ENCODE measurements around the gene RAB31. TPM values are rescaled to one million over a fixed set of nuclear protein-coding genes. Genes with fewer than 3 reads are reported as not detected.

RAB31 gene
- polyA plus RNA-seq, 1 donor (not counting 4 experiments of a cell fraction or from before 2014, with no cell fraction given), result 47.0 TPM

- Histone ChIP-seq H3K4me1 (ENCODE audit: control insufficient read depth, extremely low read depth, insufficient read depth, low read length) (peaks cover 47% of the 10 kb centered on the region), H3K9me1 (ENCODE audit: control insufficient read depth, extremely low read depth, insufficient read depth, low read length) (no peaks in the 10 kb centered on the region), H3K9ac (ENCODE audit: control insufficient read depth, extremely low read depth, insufficient read depth, low read length) (no peak overlapping the region), H3K79me2 (ENCODE audit: control insufficient read depth, insufficient read depth, low read length) (peaks cover 6% of the 10 kb centered on the region), H3K4me3 (ENCODE audit: control insufficient read depth in 2 of 3, extremely low read depth in 1 of 3, insufficient read depth in 2 of 3, low read depth in 1 of 3, low read length in 3 of 3) (no peak overlapping the region), H2AFZ (ENCODE audit: control insufficient read depth, low read length) (no peak overlapping the region), H3K36me3 (ENCODE audit: control insufficient read depth in 2 of 2, extremely low read depth in 1 of 2, insufficient read depth in 2 of 2, low read length in 2 of 2) (no peaks in the 10 kb centered on the region), H3K27ac (ENCODE audit: control insufficient read depth, insufficient read depth, low read length) (no peak overlapping the region), H3K27me3 (ENCODE audit: control insufficient read depth, extremely low read depth, insufficient read depth, low read length) (no peaks in the 10 kb centered on the region), H3K4me2 (ENCODE audit: control insufficient read depth, extremely low read depth, insufficient read depth, low read depth, low read length) (no peak overlapping the region), H3K9me3 (ENCODE audit: control insufficient read depth, low read depth, low read length) (no peaks in the 10 kb centered on the region), H4K20me1 (ENCODE audit: control insufficient read depth, extremely low read depth, insufficient read depth, low read length) (no peaks in the 10 kb centered on the region)
- TF ChIP-seq CTCF (optimal IDR thresholded peaks at IDR 0.05 in 1 of 3, IDR thresholded peaks at IDR 0.05 in 1 of 3, conservative IDR thresholded peaks at IDR 0.05 in 1 of 3; ENCODE audit: extremely low read depth in 1 of 3, insufficient read depth in 2 of 3, low read length in 3 of 3) (peak in 2 of 3 experiments; percentile 5 to 19), EZH2 (IDR thresholded peaks at IDR 0.05; ENCODE audit: low read length) (no peak)
- dilution Hi-C loops (cut with MboI; ENCODE audit: extremely low pct_ligation_motif_present, low sequenced_read_pairs), result no loop called here
- DNase-seq (ENCODE audit: low read depth, low spot score), result no peak
- FAIRE-seq, result no peak
Observed at GRCh38 chr18:9831036-9831722, 123.1 kb downstream of the RAB31 start.

GRCh38 chr18:9831723-9832199, 123.7 kb downstream of the RAB31 start:
- no peak overlapping the region for H3K9ac ChIP-seq (ENCODE audit: control insufficient read depth, extremely low read depth, insufficient read depth, low read length)
- no peak overlapping the region for H3K27ac ChIP-seq (ENCODE audit: control insufficient read depth, insufficient read depth, low read length)
- no peaks in the 10 kb centered on the region for H3K9me3 ChIP-seq (ENCODE audit: control insufficient read depth, low read depth, low read length)
- DNase-seq (ENCODE audit: low read depth, low spot score), result no peak
- no peak overlapping the region for H3K4me2 ChIP-seq (ENCODE audit: control insufficient read depth, extremely low read depth, insufficient read depth, low read depth, low read length)
- H2AFZ ChIP-seq (ENCODE audit: control insufficient read depth, low read length), result no peak overlapping the region
- H4K20me1 ChIP-seq (ENCODE audit: control insufficient read depth, extremely low read depth, insufficient read depth, low read length), result no peaks in the 10 kb centered on the region
- H3K36me3 ChIP-seq (ENCODE audit: control insufficient read depth in 2 of 2, extremely low read depth in 1 of 2, insufficient read depth in 2 of 2, low read length in 2 of 2), result no peaks in the 10 kb centered on the region
- H3K9me1 ChIP-seq (ENCODE audit: control insufficient read depth, extremely low read depth, insufficient read depth, low read length), result no peaks in the 10 kb centered on the region
- peaks cover 47% of the 10 kb centered on the region for H3K4me1 ChIP-seq (ENCODE audit: control insufficient read depth, extremely low read depth, insufficient read depth, low read length)
- no peaks in the 10 kb centered on the region for H3K27me3 ChIP-seq (ENCODE audit: control insufficient read depth, extremely low read depth, insufficient read depth, low read length)
- no peak overlapping the region for H3K4me3 ChIP-seq (ENCODE audit: control insufficient read depth in 2 of 3, extremely low read depth in 1 of 3, insufficient read depth in 2 of 3, low read depth in 1 of 3, low read length in 3 of 3)
- dilution Hi-C loops (cut with MboI; ENCODE audit: extremely low pct_ligation_motif_present, low sequenced_read_pairs), result no loop called here
- TF ChIP-seq CTCF (optimal IDR thresholded peaks at IDR 0.05 in 1 of 3, IDR thresholded peaks at IDR 0.05 in 1 of 3, conservative IDR thresholded peaks at IDR 0.05 in 1 of 3; ENCODE audit: extremely low read depth in 1 of 3, insufficient read depth in 2 of 3, low read length in 3 of 3), result no peak
- no peak for TF ChIP-seq EZH2 (IDR thresholded peaks at IDR 0.05; ENCODE audit: low read length)
- no peak for FAIRE-seq
- peaks cover 6% of the 10 kb centered on the region for H3K79me2 ChIP-seq (ENCODE audit: control insufficient read depth, insufficient read depth, low read length)

Measured in keratinocyte (primary cell).